Measurements from ENCODE around the gene CDH16. TPM values are rescaled to one million over a fixed set of nuclear protein-coding genes. Genes with fewer than 3 reads are reported as not detected.

CDH16 gene
- total RNA-seq, 1 donor from 2014 or later: not detected

GRCh38 chr16:66905633-66906539, 12.8 kb downstream of the CDH16 start:
- Mint-ChIP-seq H3K27me3 (ENCODE audit: low read depth) (peaks cover 13% of the 10 kb centered on the region), H3K27ac (peak overlapping the region; percentile 89), H3K4me1 (peaks cover 35% of the 10 kb centered on the region), H3K4me3 (no peak overlapping the region), H3K36me3 (no peaks in the 10 kb centered on the region), H3K9me3 (no peaks in the 10 kb centered on the region)
- peak; percentile 79 to 80 for DNase-seq (ENCODE audit: low spot score in 2 of 2, unreplicated experiment in 2 of 2)
- TF ChIP-seq CTCF (IDR thresholded peaks at IDR 0.05; ENCODE audit: unreplicated experiment): no peak

- DNase-seq (ENCODE audit: low spot score in 2 of 2, unreplicated experiment in 2 of 2): no peak
- H3K4me1 Mint-ChIP-seq: peaks cover 43% of the 10 kb centered on the region
- no peak for TF ChIP-seq CTCF (IDR thresholded peaks at IDR 0.05; ENCODE audit: unreplicated experiment)
- no peak overlapping the region for H3K4me3 Mint-ChIP-seq
- H3K36me3 Mint-ChIP-seq: no peaks in the 10 kb centered on the region
- H3K27me3 Mint-ChIP-seq (ENCODE audit: low read depth): peaks cover 12% of the 10 kb centered on the region
- H3K9me3 Mint-ChIP-seq: no peaks in the 10 kb centered on the region
- H3K27ac Mint-ChIP-seq: peak overlapping the region; percentile 89
Measured at GRCh38 chr16:66904846-66905632, 13.6 kb downstream of the CDH16 start.

- DNase-seq (ENCODE audit: low spot score in 2 of 2, unreplicated experiment in 2 of 2): no peak
- Mint-ChIP-seq H3K4me3 (no peak overlapping the region), H3K4me1 (peaks cover 49% of the 10 kb centered on the region), H3K27ac (peak overlapping the region; percentile 89), H3K27me3 (ENCODE audit: low read depth) (peaks cover 8% of the 10 kb centered on the region), H3K36me3 (no peaks in the 10 kb centered on the region), H3K9me3 (no peaks in the 10 kb centered on the region)
- TF ChIP-seq CTCF (IDR thresholded peaks at IDR 0.05; ENCODE audit: unreplicated experiment): no peak
Measured at GRCh38 chr16:66904428-66904845, 14.2 kb downstream of the CDH16 start.

- H3K27me3 Mint-ChIP-seq (ENCODE audit: low read depth): peaks cover 8% of the 10 kb centered on the region
- no peak overlapping the region for H3K4me3 Mint-ChIP-seq
- peaks cover 53% of the 10 kb centered on the region for H3K4me1 Mint-ChIP-seq
- no peak for TF ChIP-seq CTCF (IDR thresholded peaks at IDR 0.05; ENCODE audit: unreplicated experiment)
- peak overlapping the region; percentile 43 for H3K27ac Mint-ChIP-seq
- no peaks in the 10 kb centered on the region for H3K36me3 Mint-ChIP-seq
- H3K9me3 Mint-ChIP-seq: no peaks in the 10 kb centered on the region
- DNase-seq (ENCODE audit: low spot score in 2 of 2, unreplicated experiment in 2 of 2): no peak
Measured at GRCh38 chr16:66903544-66904427, 14.9 kb downstream of the CDH16 start.
